ENCODE data around the gene FTO.

FTO gene

GRCh38 chr16:54031107-54031760 is 327.3 kb downstream of the FTO start:
- H3K4ac ChIP-seq (ENCODE audit: low read length) = no peak overlapping the region
- H3K4me3 ChIP-seq (ENCODE audit: low read length in 2 of 2) = no peak overlapping the region
- H3K18ac ChIP-seq (ENCODE audit: low read length) = no peak overlapping the region
- no peak for DNase-seq (ENCODE audit: low spot score)
- peaks cover 0 to 12% of the 10 kb centered on the region in 2 donors for H3K4me1 ChIP-seq (ENCODE audit: control insufficient read depth in 2 of 2, insufficient read depth in 1 of 2, low read depth in 1 of 2, low read length in 2 of 2)
- no peak overlapping the region for H2BK12ac ChIP-seq (ENCODE audit: low read length)
- no peak overlapping the region for H2AK5ac ChIP-seq (ENCODE audit: low read depth, low read length)
- no peak overlapping the region for H2AFZ ChIP-seq (ENCODE audit: low read length)
- H3K27ac ChIP-seq (replicated peaks; ENCODE audit: low read length) = no peak overlapping the region
- H3K79me1 ChIP-seq (ENCODE audit: low read depth, low read length) = no peaks in the 10 kb centered on the region
- H3K9me3 ChIP-seq (replicated peaks in 1 of 2; ENCODE audit: control insufficient read depth in 2 of 2, insufficient read depth in 1 of 2, low read depth in 1 of 2, low read length in 2 of 2) = peaks cover 6 to 7% of the 10 kb centered on the region in 2 donors
- H3K14ac ChIP-seq (ENCODE audit: low read length) = no peak overlapping the region
- no peak overlapping the region for H2BK5ac ChIP-seq (ENCODE audit: low read length)
- no peak overlapping the region for H2BK15ac ChIP-seq (ENCODE audit: low read length)
- H4K8ac ChIP-seq (ENCODE audit: low read depth, low read length) = no peak overlapping the region
- H4K91ac ChIP-seq (ENCODE audit: low read depth, low read length, poor library complexity) = no peak overlapping the region
- no peak overlapping the region for H3K23ac ChIP-seq (ENCODE audit: low read depth, low read length, poor library complexity)
- H3K4me2 ChIP-seq (ENCODE audit: insufficient read depth, low read length, poor library complexity, severe bottlenecking) = no peak overlapping the region
- no peak overlapping the region for H3K9ac ChIP-seq (ENCODE audit: low read depth, low read length, poor library complexity)
- WGBS, 2 donors (ENCODE audit: extremely low coverage in 2 of 2, insufficient read length in 2 of 2, insufficient replicate concordance in 1 of 2) = no CpG with 5 or more reads among the region's 5 CpGs
- H2BK120ac ChIP-seq (ENCODE audit: low read depth, low read length) = no peak overlapping the region
- H3K27me3 ChIP-seq (ENCODE audit: control insufficient read depth in 3 of 3, insufficient read depth in 3 of 3, low read depth in 1 of 3, low read length in 3 of 3) = no peaks in the 10 kb centered on the region
- H3K36me3 ChIP-seq (replicated peaks in 1 of 2; ENCODE audit: control insufficient read depth in 2 of 2, insufficient read depth in 2 of 2, low read length in 2 of 2) = peaks cover 0 to 1% of the 10 kb centered on the region in 2 donors

- no peaks in the 10 kb centered on the region for H3K79me1 ChIP-seq (ENCODE audit: low read depth, low read length)
- no peak overlapping the region for H3K14ac ChIP-seq (ENCODE audit: low read length)
- H3K23ac ChIP-seq (ENCODE audit: low read depth, low read length, poor library complexity) = no peak overlapping the region
- H3K18ac ChIP-seq (ENCODE audit: low read length) = peak overlapping the region; percentile 8
- H3K36me3 ChIP-seq (replicated peaks in 1 of 2; ENCODE audit: control insufficient read depth in 2 of 2, insufficient read depth in 2 of 2, low read length in 2 of 2) = no peaks in the 10 kb centered on the region
- no peak overlapping the region for H2AFZ ChIP-seq (ENCODE audit: low read length)
- H3K4ac ChIP-seq (ENCODE audit: low read length) = no peak overlapping the region
- no peak overlapping the region for H2BK5ac ChIP-seq (ENCODE audit: low read length)
- H3K27me3 ChIP-seq (ENCODE audit: control insufficient read depth in 3 of 3, insufficient read depth in 3 of 3, low read depth in 1 of 3, low read length in 3 of 3) = no peaks in the 10 kb centered on the region
- H2BK15ac ChIP-seq (ENCODE audit: low read length) = no peak overlapping the region
- no peak overlapping the region for H4K91ac ChIP-seq (ENCODE audit: low read depth, low read length, poor library complexity)
- H3K9me3 ChIP-seq (replicated peaks in 1 of 2; ENCODE audit: control insufficient read depth in 2 of 2, insufficient read depth in 1 of 2, low read depth in 1 of 2, low read length in 2 of 2) = peaks cover 6 to 7% of the 10 kb centered on the region in 2 donors
- H2BK12ac ChIP-seq (ENCODE audit: low read length) = no peak overlapping the region
- H3K27ac ChIP-seq (replicated peaks; ENCODE audit: low read length) = no peak overlapping the region
- no CpG with 5 or more reads among the region's 6 CpGs for WGBS, 2 donors (ENCODE audit: extremely low coverage in 2 of 2, insufficient read length in 2 of 2, insufficient replicate concordance in 1 of 2)
- DNase-seq (ENCODE audit: low spot score) = no peak
- H3K4me2 ChIP-seq (ENCODE audit: insufficient read depth, low read length, poor library complexity, severe bottlenecking) = no peak overlapping the region
- H2BK120ac ChIP-seq (ENCODE audit: low read depth, low read length) = no peak overlapping the region
- no peak overlapping the region for H3K4me3 ChIP-seq (ENCODE audit: low read length in 2 of 2)
- H4K8ac ChIP-seq (ENCODE audit: low read depth, low read length) = no peak overlapping the region
- H3K4me1 ChIP-seq (ENCODE audit: control insufficient read depth in 2 of 2, insufficient read depth in 1 of 2, low read depth in 1 of 2, low read length in 2 of 2) = peaks cover 0 to 11% of the 10 kb centered on the region in 2 donors
- no peak overlapping the region for H2AK5ac ChIP-seq (ENCODE audit: low read depth, low read length)
- H3K9ac ChIP-seq (ENCODE audit: low read depth, low read length, poor library complexity) = no peak overlapping the region
Observed at GRCh38 chr16:54033747-54034146, 329.8 kb downstream of the FTO start.

- no peak overlapping the region for H3K4ac ChIP-seq (ENCODE audit: low read length)
Observed at GRCh38 chr16:54034684-54035083, 330.7 kb downstream of the FTO start.

GRCh38 chr16:54040480-54040879 is 336.5 kb downstream of the FTO start:
- Histone ChIP-seq H3K79me1 (ENCODE audit: low read depth, low read length) (no peaks in the 10 kb centered on the region), H2AFZ (ENCODE audit: low read length) (no peak overlapping the region), H3K36me3 (replicated peaks in 1 of 2; ENCODE audit: control insufficient read depth in 2 of 2, insufficient read depth in 2 of 2, low read length in 2 of 2) (peaks cover 0 to 2% of the 10 kb centered on the region in 2 donors), H2AK5ac (ENCODE audit: low read depth, low read length) (no peak overlapping the region), H3K14ac (ENCODE audit: low read length) (no peak overlapping the region), H4K91ac (ENCODE audit: low read depth, low read length, poor library complexity) (no peak overlapping the region), H3K27me3 (ENCODE audit: control insufficient read depth in 3 of 3, insufficient read depth in 3 of 3, low read depth in 1 of 3, low read length in 3 of 3) (no peaks in the 10 kb centered on the region), H3K27ac (replicated peaks; ENCODE audit: low read length) (no peak overlapping the region), H3K4me2 (ENCODE audit: insufficient read depth, low read length, poor library complexity, severe bottlenecking) (no peak overlapping the region), H2BK120ac (ENCODE audit: low read depth, low read length) (no peak overlapping the region), H3K9me3 (replicated peaks in 1 of 2; ENCODE audit: control insufficient read depth in 2 of 2, insufficient read depth in 1 of 2, low read depth in 1 of 2, low read length in 2 of 2) (peaks cover 5 to 10% of the 10 kb centered on the region in 2 donors), H2BK12ac (ENCODE audit: low read length) (no peak overlapping the region), H2BK5ac (ENCODE audit: low read length) (no peak overlapping the region), H4K8ac (ENCODE audit: low read depth, low read length) (no peak overlapping the region), H3K4ac (ENCODE audit: low read length) (no peak overlapping the region), H3K4me1 (ENCODE audit: control insufficient read depth in 2 of 2, insufficient read depth in 1 of 2, low read depth in 1 of 2, low read length in 2 of 2) (peaks cover 0 to 6% of the 10 kb centered on the region in 2 donors), H3K18ac (ENCODE audit: low read length) (no peak overlapping the region), H3K4me3 (ENCODE audit: low read length in 2 of 2) (no peak overlapping the region), H3K9ac (ENCODE audit: low read depth, low read length, poor library complexity) (no peak overlapping the region), H2BK15ac (ENCODE audit: low read length) (no peak overlapping the region), H3K23ac (ENCODE audit: low read depth, low read length, poor library complexity) (no peak overlapping the region)
- WGBS, 2 donors (ENCODE audit: extremely low coverage in 2 of 2, insufficient read length in 2 of 2, insufficient replicate concordance in 1 of 2) = no CpG with 5 or more reads among the region's 5 CpGs
- no peak for DNase-seq (ENCODE audit: low spot score)

More at GRCh38 chr16:54034684-54035083, 330.7 kb downstream of the FTO start:
- Histone ChIP-seq H3K4me3 (ENCODE audit: low read length in 2 of 2) (no peak overlapping the region), H3K9ac (ENCODE audit: low read depth, low read length, poor library complexity) (no peak overlapping the region), H3K27me3 (ENCODE audit: control insufficient read depth in 3 of 3, insufficient read depth in 3 of 3, low read depth in 1 of 3, low read length in 3 of 3) (no peaks in the 10 kb centered on the region), H2AFZ (ENCODE audit: low read length) (no peak overlapping the region), H2BK120ac (ENCODE audit: low read depth, low read length) (no peak overlapping the region), H3K9me3 (replicated peaks in 1 of 2; ENCODE audit: control insufficient read depth in 2 of 2, insufficient read depth in 1 of 2, low read depth in 1 of 2, low read length in 2 of 2) (peaks cover 6 to 7% of the 10 kb centered on the region in 2 donors), H2BK5ac (ENCODE audit: low read length) (no peak overlapping the region), H4K91ac (ENCODE audit: low read depth, low read length, poor library complexity) (no peak overlapping the region), H3K36me3 (replicated peaks in 1 of 2; ENCODE audit: control insufficient read depth in 2 of 2, insufficient read depth in 2 of 2, low read length in 2 of 2) (no peaks in the 10 kb centered on the region), H3K79me1 (ENCODE audit: low read depth, low read length) (no peaks in the 10 kb centered on the region), H3K14ac (ENCODE audit: low read length) (no peak overlapping the region), H4K8ac (ENCODE audit: low read depth, low read length) (no peak overlapping the region), H3K18ac (ENCODE audit: low read length) (no peak overlapping the region), H2BK12ac (ENCODE audit: low read length) (no peak overlapping the region), H3K23ac (ENCODE audit: low read depth, low read length, poor library complexity) (no peak overlapping the region), H2AK5ac (ENCODE audit: low read depth, low read length) (no peak overlapping the region), H3K4me2 (ENCODE audit: insufficient read depth, low read length, poor library complexity, severe bottlenecking) (no peak overlapping the region), H3K4me1 (ENCODE audit: control insufficient read depth in 2 of 2, insufficient read depth in 1 of 2, low read depth in 1 of 2, low read length in 2 of 2) (peaks cover 0 to 8% of the 10 kb centered on the region in 2 donors), H2BK15ac (ENCODE audit: low read length) (no peak overlapping the region), H3K27ac (replicated peaks; ENCODE audit: low read length) (peak overlapping the region; percentile 69)
- DNase-seq (ENCODE audit: low spot score) = no peak
- WGBS, 2 donors (ENCODE audit: extremely low coverage in 2 of 2, insufficient read length in 2 of 2, insufficient replicate concordance in 1 of 2) = no CpG with 5 or more reads among the region's 1 CpG

Measured in neuronal stem cell (in vitro differentiated cells).